ENCODE data around the gene GPA33.

GPA33 gene, protein sequence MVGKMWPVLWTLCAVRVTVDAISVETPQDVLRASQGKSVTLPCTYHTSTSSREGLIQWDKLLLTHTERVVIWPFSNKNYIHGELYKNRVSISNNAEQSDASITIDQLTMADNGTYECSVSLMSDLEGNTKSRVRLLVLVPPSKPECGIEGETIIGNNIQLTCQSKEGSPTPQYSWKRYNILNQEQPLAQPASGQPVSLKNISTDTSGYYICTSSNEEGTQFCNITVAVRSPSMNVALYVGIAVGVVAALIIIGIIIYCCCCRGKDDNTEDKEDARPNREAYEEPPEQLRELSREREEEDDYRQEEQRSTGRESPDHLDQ

DNA sequence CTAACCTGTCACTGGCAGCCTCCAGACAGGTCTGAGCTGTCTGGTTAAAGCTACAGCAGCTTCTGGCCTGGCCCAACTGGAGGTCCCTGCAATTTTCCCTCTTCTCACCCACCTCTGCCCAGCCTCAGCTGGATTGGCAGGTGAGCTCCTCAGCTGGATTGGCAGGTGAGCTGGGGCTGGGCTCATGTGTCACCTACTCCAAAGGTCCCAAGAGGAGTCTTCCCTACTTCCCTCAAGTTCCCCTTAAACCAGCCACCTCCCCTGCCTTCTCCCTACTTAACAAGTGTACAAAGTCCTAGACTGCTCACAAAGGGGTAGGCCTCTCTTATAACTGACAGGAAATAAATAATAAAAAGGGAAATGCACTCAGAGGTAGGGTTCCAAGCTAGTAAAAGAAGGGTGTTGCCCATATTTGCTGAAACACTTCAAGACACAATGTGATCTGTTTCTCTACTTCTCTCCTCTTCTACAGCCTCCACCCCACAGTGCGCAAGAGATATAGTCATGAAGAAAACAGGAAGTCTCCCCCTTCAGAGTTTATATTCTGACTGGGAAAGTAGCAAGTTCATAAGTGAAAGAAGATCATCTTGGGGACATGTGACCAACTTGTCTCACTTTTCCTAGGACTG is at the start of gene GPA33:
Gene GPA33 (minus strand): TSS at position 64 of the 629 bp plus-strand sequence. CDS start 90 bp downstream, outside the sequence.
- DNase-seq = no peak

DNA sequence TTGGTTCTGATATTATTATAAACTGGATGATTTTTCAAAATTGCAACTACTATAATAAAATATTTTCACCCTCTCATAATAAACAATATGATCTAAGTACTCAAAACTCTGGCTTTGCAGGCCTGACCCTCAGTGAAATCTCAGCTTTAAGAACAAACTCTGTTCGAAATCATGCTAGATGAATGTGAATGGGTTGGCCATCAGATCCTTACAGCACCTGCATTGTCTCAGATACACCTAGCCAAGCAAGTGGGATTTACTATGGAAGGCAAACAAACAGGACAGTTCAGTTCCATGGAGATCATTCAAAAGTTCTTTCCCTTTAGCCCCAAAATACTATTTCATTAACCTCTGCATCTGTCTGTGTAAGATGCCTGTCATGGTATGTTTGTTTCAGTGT is 48.5 kb upstream of the GPA33 start:
- no peak for DNase-seq

DNA sequence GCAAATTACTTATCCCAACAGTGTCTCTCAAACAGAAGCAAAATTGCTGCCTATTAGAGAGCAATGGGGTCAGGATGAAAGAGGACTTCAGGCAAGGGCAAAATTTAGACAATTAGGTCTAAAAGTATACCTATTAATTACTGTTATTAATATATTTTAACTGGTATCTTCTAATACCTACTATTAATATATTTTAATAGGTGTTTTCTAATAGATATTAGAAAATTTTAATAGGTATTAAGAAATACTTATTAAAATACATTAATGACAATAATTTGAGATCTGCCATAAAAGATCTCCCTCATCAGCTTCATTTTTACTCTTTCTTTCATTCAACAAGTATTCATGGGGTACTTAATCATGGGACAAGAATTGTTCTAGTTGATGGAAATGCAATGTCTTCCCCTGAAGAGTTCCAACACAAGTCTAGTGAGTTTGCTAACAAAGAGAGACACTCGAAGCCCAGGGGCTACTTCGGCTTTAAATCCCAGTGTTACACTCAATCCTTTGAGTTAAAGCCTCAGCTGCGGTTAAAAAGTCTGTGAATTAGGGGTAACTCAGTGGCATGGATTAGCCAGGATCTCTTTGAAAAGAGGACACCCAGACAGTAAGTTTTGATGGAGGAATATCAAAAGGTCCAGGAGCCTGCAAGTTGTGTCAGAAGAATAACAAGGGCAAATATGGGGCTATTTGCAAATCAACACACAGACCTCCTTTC is 47.8 kb upstream of the GPA33 start:
- no peak for DNase-seq

DNA sequence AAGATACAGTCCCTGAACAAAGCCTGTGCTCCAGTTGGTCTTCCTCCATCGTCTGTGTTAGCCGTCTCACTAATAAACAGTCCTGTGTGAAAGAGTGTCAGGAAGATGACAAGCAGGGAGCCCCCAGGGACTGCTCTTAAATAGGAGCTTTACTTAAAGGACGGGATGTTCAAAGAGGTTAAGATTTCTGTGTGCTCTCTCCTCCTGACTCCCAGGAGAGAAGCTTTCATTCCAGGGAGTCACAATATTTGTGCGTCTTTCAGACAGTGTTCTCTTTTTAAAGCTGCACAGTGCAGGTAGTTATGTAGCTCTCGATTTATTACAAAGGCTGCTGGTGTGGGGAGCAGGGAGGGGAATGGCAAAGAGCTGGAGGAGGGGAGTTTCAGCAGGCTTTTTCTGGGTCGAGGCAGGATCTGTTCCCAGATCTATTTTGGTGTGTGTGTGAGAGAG is 47.2 kb upstream of the GPA33 start:
- DNase-seq = peak; percentile 34

DNA sequence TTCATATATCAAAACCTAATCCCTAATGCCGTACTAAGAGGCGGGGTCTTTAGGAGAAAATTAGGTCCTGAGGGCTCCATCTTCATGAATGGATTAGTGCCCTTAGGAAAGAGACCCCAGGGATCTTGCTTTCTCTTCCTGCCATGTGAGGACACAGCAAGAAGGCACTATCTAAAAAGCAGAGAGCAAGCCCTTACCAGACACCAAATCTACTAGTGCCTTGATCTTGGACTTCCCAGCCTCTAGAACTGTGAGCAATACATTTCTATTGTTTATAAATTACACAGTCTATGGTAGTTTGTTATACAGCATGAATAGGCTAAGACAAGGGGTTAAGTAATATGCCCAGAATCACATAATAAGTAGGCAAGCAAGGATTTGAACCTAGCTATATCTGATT is 46.6 kb upstream of the GPA33 start:
- no peak for DNase-seq

DNA sequence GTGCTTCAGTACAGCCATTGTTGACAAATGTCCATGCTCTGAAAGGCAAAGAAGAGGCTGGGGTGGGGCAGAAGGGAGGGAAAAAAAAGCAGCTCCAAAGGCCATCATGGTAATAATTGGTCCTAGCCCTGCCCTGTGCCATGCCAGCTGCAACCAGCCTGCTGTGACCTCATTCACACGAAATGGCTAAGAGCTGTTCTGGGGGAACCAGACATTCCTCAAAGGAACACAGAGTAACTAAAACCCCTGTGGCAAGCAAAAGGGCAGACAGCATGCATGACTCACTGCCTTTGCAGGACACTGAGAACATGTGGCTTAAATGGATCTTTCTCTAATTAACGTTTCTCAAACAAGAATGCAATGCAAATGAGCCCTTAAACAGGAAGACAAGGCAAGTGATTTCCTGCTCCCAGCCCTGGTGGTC is 46.0 kb upstream of the GPA33 start:
- DNase-seq = no peak

DNA sequence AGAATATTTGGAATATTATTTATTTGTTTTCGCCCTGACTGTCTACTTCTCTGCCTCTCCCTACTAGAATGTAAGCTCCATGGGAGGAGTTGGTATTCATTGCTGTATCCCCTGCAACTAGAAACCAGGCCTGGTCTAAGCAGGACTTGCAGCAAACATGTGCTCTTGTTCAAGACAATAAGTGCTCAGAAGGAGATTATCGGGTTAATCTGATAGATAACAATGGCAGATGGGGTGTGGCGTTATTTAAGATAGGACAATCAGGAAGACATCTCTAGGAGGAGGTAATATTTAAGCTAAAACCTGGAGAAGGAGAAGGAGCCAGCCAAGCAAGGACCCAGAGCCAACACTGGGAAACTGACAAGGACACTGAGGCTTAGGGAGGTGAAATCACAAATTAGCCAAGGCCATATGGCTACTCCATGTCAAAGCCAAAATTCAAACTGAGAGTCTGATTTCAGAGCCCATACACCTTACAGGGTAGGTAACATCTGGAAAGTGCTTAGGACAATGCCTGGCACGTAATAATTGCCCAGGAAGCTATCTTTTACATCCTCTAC is 45.2 kb upstream of the GPA33 start:
- DNase-seq = peak; percentile 66

DNA sequence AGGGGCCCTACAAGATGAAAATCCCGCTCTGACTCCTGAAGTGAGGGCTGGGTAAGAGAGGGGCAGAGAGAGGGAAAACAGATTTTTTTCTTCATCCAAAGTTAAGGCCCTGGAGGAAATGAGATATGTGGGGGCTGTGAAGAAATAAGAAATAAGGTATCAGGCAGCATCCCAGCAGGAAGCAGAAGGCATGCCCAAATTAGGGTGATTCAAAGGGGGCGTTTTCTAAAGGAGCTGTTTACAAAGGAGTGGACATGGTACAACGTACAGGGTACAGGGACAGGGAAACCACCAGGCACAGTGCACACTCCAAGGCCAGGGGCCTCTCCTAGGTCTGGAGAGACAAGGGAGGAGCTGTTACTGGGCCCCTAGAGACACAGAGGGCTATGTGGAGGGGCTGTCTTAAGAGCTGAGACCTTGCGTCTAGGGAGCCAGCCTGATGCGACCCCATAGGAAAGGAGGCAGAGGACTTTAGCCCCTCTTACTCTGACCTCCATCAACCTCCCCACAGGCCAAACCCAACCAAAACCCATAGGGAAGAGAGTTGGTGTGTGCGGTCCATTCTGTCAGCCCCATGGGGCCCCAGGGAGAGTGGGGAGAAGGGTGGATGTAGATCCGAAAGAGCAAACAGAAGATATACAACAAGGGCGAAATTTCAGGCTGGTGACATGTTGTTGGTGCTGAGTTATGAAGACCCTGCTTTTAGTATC is 42.3 kb upstream of the GPA33 start:
- no peak for DNase-seq

DNA sequence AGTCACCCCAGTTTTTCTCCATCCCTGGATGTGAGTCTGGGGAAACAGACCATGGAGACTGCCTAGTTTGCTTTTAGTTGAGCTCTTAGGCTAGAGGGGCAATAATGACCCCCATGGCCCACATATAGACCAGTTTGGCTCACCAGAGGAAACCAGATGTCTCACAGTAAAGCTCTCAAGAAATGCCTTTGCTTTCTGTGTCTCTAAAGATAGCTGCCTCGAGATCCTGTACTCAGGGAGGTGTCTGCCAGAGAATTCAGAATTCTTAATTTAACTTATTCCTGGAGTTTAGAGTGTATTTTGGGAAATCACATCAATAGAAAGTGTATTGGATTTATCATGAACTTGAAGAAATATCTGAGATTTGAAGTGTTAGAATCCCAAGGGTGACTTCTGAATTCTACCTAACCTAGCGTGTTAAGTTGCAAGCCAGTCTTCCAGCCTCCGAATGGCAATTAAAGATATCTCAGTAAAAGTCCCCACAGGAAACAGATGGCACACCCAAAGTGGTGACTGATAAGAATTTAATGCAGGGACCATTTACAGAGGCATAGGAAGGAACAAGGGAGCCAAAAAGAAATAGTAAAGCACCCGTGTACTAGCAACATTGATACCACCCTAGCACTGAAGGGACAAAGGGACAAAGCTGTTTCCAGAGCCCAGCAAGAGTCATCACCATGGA is 40.8 kb upstream of the GPA33 start:
- DNase-seq = no peak

DNA sequence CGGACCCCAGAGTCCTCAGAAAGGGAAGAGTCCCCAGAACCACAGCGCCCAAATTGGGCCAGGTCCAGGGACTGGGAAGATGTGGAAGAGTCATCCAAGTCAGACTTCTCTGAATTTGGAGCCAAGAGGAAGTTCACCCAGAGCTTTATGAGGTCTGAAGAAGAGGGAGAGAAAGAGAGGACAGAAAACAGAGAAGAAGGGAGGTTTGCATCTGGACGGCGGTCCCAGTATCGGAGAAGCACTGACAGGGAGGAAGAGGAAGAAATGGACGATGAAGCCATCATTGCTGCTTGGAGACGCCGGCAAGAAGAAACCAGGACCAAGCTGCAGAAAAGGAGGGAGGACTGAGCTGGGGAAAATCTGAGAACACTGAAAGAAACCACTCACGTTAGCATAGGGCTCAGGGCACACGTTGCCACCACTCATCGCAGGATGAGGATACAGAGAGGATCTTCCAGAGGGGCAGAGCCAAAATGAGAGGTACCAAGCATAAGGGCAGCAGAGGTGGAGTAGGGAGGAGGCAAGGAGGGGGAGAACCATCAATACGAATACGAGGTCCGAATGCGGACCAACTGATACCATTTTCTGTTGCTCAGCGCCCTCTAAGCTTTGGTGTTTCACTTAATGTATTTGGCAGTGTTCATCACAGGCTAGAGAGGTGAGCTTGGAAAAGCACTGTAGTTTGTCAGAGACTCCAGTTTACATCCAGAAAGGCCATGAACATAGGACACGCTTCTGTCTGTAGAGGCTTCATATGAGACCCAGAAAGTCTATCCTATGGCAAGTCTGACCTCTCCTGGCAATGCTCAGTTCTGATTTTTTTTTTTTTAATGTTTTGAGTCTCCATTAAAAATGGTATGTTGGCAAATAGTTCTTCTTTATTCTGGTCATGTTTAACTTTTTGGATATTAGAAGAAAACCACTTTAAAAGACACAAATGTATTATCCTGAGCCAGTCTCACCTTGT is 38.4 kb upstream of the GPA33 start:
- no peak for DNase-seq

DNA sequence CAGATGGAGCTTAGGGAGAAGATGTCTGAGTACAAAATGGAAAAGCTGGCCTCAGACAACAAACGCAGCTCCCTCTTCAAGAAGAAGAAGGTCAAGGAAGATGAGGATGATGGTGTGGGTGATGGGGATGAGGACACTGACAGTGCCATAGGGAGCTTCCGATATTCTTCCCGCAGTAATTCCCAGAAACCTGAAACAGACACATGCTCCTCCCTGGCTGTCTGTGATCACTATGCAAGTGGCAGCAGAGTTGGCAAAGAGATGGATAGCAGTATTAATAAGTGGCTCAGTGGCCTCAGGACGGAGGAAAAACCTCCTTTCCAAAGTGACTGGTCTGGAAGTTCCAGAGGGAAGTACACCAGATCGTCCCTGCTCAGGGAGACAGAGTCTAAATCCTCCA is 37.5 kb upstream of the GPA33 start:
- DNase-seq = no peak

DNA sequence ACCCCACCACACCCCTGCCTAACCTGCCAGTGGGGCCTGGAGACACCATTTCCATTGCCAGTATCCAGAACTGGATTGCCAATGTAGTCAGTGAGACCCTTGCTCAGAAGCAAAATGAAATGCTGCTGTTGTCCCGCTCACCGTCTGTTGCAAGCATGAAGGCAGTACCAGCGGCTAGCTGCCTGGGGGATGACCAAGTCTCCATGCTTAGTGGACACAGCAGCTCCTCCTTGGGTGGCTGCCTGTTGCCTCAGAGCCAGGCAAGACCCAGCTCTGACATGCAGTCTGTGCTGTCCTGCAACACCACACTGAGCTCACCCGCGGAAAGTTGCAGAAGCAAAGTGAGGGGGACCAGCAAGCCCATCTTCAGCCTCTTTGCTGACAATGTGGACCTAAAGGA is 37.1 kb upstream of the GPA33 start:
- no peak for DNase-seq

DNA sequence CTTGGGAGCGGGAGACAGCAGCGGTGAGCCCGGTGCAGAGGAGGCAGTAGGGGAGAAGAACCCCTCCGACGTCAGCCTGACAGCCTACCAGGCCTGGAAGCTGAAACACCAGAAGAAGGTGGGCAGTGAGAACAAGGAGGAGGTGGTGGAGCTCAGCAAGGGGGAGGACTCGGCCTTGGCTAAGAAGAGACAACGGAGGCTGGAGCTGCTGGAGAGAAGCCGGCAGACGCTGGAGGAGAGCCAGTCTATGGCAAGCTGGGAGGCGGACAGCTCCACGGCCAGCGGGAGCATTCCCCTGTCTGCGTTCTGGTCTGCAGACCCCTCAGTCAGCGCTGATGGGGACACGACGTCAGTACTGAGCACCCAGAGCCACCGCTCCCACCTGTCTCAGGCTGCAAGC is 36.6 kb upstream of the GPA33 start:
- DNase-seq = no peak

DNA sequence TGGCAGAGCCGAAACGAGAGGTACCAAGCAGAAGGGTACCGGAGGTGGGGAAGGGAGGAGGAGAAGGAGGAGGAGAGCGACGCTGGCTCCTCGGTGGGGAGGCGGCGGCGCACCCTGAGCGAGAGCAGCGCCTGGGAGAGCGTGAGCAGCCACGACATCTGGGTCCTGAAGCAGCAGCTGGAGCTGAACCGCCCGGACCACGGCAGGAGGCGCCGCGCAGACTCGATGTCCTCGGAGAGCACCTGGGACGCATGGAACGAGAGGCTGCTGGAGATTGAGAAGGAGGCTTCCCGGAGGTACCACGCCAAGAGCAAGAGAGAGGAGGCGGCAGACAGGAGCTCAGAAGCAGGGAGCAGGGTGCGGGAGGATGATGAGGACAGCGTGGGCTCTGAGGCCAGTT is 36.1 kb upstream of the GPA33 start:
- DNase-seq = no peak

DNA sequence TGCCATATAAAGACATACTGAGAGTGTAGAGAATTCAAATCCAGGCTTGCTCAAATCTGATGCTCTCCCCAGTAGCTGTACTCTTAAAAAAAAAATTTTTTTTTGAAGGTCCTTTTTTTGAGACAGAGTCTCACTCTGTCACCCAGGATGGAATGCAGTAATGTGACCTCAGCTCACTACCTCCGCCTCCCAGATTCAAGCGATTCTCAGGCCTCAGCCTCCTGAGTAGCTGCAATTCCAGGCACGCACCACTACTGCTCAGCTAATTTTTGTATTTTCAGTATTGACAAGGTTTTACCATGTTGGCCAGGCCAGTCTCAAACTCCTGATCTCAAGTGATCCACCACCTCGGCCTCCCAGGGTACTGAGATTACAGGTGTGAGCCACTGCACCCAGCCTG is 32.4 kb upstream of the GPA33 start:
- no peak for DNase-seq

DNA sequence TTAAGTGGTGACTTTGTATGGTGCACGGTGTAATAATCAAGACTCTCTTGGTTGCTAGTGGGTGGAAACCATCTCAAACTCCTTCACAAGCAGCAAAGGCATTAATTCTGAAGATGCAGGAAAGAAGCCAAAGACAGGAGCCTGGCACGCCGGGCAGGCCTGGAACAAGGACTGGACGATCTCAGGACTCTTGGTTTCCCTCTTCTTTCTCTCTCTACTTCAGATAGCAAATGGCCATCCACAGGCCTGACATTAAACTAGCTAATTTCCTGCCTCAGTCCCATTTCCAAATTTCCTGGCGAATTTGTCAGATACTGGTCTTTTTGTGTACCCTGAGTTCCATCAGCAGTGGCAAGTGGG is 31.9 kb upstream of the GPA33 start:
- no peak for DNase-seq

DNA sequence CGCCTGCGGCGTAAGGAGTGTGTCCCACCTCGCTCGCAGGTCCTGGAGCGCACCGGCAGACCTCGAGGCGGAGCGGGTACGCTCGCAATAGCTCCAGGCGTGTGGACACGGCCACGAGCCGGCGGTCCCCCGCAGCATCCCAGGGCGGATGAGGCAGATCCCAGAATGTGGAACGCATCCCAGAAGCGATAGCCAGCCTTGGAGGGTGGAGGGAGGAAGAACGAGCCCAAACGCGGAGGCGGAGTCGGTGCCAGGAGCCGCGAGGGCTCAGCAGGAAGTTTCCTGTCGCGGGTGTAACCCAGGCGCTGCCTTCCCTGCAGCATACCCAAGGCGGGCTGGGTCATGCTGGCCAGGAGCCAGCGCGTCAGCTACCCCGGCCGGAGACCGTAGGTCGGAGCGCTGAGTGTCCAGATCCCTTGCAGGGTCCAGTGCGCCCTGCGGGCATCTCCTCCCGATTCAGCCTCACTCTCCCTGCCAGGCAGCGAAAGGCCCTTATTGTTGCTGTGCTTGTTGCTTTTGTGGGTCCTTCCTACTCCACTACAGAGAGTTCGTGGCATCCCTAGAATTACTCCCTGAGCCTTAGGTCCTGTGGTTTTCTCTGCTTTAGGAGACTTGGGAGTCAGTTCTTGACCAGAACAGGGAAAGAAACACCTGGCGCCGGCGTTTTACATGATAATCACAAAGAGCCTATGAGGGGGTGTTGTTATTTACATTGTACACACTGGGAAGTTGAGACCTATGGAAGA is 31.4 kb upstream of the GPA33 start:
- DNase-seq = no peak

DNA sequence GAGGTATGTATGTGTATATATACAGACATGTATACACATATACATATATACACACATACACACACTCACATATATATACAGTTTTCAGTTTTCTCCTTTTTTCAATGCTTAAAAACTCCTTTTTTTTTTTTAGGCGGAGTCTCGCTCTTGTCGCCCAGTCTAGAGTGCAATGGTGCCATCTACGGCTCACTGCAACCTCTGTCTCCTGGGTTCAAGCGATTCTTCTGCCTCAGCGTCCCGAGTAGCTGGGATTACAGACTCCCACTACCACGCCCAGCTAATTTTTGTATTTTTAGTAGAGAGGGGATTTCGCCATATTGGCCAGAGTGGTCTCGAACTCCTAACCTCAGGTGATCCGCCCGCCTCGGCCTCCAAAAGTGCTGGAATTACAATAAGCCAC is 30.7 kb upstream of the GPA33 start:
- no peak for DNase-seq

DNA sequence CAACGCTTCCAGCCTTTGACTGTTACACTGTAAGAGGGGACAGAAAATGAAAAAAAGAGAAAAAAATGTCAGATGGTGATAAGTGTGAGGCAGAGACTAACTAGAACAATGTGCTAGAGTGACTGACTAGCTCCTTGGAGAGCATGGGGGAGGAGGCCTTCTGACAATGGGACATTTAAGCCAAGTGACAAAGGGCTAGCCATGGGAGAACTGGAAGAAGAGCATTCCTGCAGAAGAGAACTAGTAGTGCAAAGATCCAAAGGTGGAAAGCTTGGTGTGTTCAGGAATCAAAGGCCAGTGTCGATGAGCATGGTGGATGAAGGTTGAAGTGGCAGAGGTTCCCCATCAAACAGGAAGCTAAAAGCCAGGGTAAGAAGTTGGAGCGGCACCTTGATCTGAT is 29.5 kb upstream of the GPA33 start:
- no peak for DNase-seq

DNA sequence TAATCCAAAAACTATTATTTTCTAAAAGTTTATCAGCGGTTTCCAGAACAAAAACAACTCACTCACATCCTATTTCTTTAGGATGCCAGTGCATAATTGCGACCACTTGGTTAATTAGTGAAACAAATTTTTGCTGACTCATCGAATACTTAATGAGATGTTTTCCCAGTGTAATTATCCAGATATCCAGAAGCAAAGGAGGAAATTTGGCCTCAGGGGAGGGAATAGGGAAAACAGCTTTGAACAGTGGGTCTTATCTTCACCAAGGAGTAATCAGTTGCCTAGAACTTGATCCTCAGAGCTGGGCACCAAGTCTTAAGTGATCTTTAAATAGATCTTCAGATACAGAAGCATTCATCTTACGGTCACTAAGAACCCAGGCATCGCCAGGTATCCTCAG is 28.0 kb upstream of the GPA33 start:
- DNase-seq = no peak

DNA sequence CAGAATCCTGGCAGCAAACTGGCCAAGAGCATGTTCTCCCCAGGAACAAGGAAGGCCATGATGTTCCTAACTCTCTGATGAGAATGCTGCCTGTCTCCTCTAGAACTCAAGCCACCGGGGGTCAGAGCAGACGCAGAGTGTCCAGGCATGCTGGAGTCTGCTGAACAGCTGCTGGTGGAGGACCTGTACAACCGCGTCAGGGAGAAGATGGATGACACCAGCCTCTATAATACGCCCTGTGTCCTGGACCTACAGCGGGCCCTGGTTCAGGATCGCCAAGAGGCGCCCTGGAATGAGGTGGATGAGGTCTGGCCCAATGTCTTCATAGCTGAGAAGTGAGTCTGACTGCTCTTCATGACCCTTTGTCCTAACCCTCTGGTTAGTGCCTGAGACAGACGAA is 27.0 kb upstream of the GPA33 start:
- DNase-seq = no peak

Measured in NCI-H524 treated with DMSO at 0.1 percent for 48 hours (cell line).